DMS53 treated with DMSO at 0.1 percent for 48 hours (cell line): ENCODE results near the gene PTGER4.
"Not testable (repeated sequence)": the region's sequence is repeated elsewhere in the genome, so short reads cannot be mapped to it uniquely, and the experiment has no call there.

ENCODE experiments used
- DNase-seq: peaks from one replicate; lab custom pipeline; 2025; ENCODE audit not compliant: unreplicated experiment; lab: John Stamatoyannopoulos, UW

Gene PTGER4

DNA sequence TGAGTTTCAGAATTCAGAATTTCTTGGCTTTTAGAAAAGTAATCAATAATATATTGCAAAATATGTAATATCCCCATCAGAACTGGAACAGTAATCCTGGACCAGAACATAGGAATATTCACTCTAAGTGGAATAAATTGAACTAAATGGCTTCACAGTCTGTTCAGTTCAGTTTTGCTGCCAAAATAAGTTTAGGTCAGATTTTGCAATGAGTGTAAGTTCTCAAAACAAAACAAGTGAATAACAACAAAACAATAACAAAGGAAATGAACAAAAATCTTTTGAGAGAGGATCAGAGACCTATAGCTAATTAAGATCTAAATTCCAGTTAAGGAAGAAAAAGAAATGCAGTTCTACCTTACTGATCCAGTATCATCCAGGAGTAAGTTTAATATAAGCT, 9.3 kb downstream of the PTGER4 start:
- no peak for DNase-seq

DNA sequence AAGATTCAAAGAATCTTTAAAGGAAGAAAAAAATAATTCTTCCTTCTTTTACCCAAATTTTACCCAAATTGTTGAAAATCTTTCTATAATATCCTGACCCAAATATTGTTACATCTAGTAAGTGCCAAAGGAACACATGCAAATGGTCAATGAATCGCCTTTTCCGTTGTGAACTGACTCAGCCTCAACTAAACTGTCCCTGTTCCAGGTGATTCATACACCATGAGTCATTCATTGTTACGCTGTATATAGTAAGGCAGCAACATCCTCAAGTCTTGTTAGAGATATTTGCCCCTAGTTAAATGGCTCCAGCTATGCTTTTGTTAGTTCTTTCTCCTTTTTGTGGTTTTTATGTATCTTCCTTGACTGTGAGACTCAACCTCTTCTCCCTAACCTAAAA, 9.7 kb downstream of the PTGER4 start:
- DNase-seq: peak; percentile 86

DNA sequence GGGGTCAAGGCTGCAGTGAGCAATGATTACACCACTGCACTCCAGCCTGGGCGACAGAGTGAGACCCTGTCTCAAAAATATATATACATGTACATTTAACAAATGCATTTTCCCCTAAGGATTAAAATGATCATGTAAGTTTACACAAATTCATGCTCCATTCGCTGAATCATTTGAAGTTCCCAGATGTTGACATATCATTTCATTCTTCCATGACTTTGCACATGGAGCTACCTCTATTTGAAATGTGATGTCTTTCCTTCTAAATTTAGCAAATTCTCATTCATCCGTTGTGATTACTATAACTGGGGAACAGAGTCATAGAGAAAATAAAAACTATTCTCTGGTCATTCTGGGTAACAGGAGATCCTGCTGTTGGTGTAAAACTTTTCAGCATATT, 10.6 kb downstream of the PTGER4 start:
- DNase-seq: no peak

DNA sequence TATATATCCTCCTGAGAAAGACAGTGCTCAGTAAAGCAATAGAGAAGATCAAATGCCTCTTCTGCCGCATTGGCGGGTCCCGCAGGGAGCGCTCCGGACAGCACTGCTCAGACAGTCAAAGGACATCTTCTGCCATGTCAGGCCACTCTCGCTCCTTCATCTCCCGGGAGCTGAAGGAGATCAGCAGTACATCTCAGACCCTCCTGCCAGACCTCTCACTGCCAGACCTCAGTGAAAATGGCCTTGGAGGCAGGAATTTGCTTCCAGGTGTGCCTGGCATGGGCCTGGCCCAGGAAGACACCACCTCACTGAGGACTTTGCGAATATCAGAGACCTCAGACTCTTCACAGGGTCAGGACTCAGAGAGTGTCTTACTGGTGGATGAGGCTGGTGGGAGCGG, 12.2 kb downstream of the PTGER4 start:
- DNase-seq: no peak

DNA sequence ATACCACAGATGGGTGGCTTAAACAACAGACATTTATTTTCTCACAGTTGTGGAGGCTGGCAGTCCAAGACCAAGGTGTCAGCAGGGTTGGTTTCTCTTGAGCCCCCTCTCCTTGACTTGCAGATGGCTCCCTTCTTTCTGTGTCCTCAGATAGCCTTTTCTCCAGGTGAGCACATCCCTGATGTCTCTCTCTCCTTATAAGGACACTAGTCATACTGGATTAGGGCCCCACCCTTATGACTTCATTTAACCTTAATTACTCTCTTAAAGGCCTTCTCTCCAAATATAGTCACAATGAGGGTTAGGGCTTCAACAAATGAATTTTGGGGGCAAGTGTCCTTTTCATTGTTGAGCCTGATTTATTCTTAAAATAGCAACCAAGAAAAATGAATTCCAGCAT, 14.7 kb downstream of the PTGER4 start:
- DNase-seq: no peak

DNA sequence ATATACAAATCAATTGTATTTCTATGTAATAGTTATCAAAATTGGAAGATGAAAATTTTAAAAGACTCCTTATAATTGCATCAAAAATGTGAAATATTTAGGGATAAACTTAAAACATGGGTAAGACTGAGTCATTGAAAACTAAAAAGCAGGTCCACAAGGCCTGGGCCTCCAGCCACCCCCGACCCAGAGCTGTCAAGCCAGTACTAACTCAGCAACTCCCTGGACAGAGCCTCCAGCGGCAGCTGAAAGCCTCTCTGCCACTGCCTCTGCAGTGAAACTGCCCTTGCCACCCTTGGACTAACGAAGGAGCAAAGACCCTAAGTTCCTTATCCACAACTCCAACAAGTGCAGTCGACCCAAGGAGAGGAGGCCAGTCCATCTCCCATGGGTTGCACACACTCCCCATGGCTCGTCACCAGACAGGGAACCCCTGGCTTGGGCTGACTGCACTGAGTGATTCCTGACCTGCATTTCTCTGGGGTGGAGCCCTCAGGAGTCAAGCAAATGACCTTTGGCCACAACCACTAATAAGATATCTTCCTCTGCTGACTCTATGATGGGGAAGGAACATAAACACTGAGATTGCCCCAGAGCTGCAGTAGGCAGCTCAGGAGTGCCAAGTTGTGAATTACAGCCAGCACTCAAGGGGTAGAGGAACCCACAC, 20.5 kb downstream of the PTGER4 start:
- no peak for DNase-seq

DNA sequence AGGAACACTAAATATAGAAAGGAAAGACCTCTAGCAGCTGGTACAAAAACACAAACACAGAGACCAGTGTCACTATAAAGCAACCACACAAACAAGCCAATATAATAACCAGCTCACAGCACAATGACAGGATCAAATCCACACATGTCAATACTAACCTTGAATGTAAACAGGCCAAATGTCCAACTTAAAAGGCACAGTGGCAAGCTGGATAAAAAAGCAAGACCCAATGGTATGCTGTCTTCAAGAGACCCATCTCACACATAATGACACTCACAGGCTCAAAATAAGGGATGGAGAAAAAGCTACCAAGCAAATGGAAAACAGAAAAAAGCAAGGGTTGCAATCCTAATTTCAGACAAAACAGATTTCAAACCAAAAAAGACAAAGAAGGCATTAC, 22.3 kb downstream of the PTGER4 start:
- not testable (repeated sequence) for DNase-seq

DNA sequence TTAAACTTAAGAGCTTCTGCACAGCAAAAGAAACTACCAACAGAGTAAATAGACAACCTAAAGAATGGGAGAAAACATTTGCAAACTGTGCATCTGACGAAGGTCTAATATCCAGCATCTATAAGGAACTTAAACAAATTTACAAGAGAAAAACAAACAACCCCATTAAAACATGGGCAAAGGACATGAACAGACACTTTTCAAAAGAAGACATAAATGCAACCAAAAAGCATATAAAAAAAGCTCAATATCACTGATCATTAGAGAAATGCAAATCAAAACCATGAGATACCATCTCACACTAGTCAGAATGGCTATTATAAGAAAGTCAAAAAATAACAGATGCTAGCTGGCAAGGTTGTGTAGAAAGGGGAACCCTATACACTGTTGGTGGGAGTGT, 25.8 kb downstream of the PTGER4 start:
- not testable (repeated sequence) for DNase-seq

DNA sequence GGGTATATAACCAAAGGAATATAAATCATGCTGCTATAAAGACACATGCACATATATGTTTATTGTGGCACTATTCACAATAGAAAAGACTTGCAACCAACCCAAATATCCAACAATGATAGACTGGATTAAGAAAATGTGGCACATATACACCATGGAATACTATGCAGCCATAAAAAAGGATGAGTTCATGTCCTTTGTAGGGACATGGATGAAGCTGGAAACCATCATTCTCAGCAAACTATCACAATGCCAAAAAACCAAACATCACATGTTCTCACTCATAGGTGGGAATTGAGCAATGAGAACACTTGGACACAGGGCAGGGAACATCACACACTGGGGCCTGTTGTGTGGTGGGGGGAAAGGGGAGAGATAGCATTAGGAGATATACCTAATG, 30.9 kb downstream of the PTGER4 start:
- not testable (repeated sequence) for DNase-seq

DNA sequence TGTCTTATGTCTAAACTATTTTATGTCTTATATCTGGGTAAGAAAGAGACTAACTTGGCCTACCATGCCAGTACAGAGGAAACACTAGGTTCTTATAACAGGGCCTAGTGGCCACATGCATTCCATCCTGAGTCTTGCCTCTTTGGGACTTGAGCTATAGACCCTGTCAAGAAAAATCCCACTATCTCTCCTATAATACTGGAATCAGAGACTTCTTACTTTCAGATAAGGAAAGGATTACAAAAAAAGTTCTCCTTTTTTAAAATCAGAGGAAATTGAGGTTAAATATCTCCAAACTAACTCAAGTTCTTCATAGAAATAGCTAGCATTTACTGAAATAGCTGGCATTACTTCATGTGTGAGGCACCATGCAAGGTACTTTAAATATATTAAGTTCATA, 34.3 kb downstream of the PTGER4 start:
- no peak for DNase-seq

DNA sequence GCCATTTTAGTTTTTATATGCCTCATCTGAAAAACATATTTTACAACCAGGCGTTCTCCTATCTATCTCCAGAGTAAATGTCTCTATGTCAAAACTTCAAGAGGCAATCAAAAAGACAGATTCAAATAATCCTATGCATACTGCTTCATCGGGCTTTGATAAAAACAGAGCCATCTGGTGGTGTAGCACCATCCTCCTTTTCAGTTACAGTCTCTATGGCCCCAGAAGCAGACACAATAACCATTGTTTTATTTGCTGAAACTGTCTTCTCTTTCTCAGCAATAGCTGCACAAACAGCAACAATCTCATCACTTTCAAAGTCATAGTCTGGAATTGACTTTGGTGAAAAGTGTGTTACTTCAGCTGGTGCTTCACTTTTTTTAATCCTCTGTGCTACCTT, 36.3 kb downstream of the PTGER4 start:
- DNase-seq: no peak

DNA sequence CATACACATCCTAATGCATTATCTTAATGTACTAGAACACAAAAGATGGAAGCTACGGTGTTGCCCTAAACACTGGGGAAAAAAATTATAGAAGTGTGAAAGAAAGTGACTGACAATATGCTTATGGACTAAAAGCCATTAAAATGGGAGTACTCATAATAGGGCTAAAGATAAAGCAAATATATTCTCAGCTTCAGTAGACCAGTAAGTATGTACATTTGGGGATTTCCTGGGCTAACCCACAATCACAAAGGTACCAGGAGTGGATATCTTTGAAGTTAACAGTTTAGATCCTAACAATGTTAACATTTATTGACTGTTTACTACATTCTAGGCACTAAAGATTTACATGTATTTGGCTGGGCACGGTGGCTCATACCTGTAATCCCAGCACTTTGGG, 36.9 kb downstream of the PTGER4 start:
- DNase-seq: no peak

DNA sequence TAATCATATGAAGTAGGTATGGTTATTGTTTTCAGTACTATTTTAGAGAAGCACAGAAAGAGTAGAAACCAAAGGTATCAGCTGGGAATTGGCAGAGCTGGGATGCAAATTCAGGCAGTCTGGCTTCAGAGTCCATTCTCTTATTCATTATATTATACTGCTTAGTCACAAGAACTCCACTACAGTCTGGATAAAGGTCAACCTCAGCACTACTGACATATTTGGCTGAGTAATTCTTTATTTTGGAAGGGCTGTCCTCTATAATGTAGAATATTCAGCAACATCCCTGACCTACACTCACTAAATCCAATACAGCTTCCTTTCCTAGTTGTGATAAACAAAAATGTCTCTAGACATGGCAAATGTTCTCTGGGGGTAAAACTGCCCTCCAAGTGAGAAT, 37.6 kb downstream of the PTGER4 start:
- DNase-seq: no peak

DNA sequence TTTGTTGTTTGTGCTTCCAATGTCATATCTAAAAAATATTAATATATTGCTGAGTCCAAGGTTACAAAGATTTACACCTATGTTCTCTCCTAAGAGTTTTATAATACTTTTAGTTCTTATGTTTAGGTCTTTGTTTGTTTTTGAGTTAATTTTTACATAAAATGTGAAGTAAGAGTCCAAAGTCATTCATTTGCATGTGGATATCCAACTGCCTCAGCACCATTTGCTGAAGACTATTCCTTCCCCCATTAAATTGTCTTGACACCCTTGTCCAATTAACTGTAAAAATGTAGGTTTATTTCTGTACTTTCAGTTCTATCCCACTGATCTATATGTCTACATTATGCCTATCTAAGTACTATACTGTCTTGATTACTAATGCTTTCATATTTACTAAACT, 40.4 kb downstream of the PTGER4 start:
- no peak for DNase-seq

DNA sequence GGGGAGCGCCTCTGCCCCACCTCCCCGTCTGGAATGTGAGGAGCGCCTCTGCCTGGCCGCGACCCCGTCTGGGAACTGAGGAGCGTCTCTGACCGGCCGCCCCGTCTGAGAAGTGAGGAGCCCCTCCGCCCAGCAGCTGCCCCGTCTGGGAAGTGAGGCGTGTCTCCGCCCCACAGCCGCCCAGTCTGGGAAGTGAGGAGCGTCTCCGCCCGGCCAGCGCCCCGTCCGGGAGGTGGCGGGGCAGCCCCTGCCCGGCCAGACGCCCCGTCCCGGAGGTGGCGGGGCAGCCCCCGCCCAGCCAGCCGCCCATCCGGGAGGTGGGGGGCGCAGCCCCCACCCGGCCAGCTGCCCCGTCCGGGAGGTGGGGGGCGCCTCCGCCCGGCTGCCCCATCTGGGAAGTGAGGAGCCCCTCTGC, 42.8 kb downstream of the PTGER4 start:
- not testable (repeated sequence) for DNase-seq

DNA sequence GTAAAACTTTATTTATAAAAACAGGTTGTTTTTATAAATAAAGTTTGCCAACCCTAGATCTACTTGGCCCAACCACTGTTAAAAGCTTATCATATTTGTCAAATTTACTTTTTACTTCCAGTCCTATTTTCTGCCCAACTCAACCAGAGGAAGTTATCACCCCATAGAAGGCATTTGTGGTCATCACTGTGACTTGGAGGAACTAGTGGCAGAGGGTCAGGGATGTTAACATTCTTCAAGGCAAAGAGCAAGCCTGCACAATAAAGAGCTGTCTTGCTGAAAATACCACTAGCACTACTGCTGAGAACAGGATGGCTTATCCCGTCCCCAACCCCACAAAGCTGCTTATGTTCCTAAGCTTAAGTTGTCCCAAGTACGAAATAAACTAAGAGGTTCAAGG, 53.7 kb downstream of the PTGER4 start:
- no peak for DNase-seq

DNA sequence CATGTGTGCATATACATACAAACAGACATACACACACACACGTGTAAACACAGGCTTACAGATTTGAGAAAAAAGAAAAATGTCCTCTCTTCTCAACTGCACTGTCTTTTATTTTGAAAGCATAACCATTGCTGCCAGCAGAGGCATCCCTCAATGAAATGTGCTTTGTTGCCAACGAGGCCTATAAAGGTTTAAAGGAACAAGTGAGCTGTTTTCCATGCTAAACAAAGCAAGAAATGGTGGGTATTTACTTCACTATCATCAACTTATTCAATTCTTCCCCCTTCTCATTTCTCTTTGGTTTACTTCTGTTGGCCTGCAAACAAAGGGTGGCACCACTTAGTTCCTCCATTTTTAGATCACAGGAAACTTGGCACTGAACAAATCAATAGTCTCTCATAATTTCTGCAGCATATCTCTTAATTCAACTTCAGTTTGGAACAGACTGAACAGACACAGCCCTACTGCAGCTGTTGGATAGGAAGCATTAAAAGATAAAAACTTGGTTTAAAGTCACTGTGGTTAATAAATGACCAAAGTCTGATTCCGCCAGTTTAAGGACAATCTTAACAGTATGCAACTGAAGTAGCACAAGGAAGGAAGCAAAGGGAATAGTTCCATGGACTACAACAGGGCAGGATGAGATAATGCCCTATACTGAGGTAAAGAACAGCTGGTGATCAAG, 54.3 kb downstream of the PTGER4 start:
- no peak for DNase-seq

DNA sequence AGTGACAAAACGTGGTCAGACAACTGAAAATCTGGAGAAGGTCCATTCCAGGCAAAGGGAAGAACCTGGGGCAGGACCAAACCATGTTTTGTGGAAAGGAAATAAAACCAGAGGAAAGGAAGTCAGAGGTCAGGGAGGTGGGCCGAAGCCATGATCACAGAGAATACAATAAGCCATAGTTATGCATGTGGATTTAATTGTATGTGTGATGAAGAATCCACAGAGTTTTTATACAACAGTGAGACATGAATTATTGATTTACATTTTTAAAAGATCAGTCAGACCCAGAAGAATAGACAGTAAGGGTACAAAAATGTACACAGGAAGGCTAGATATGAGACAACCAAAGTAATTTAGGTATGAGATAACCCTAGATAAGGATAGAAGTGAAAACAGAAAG, 55.3 kb downstream of the PTGER4 start:
- no peak for DNase-seq

DNA sequence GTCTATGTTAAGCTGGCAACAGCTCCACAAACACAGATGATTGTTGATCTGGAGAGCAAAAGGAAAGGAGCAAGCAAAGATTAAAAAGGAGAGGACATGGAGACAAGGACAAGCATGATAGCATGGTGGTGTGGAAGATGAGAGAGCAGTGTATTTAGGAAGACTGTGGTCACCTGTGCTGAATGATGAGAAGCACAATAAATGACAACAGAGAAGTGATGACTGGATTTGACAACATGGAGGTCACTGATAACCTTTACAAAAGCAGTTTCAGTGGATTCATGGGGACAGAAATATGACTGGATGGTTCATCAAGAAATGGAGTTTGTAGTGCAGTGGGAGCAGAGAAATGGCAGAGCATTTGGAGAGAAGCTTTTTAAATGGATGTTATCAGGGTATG, 55.9 kb downstream of the PTGER4 start:
- no peak for DNase-seq

DNA sequence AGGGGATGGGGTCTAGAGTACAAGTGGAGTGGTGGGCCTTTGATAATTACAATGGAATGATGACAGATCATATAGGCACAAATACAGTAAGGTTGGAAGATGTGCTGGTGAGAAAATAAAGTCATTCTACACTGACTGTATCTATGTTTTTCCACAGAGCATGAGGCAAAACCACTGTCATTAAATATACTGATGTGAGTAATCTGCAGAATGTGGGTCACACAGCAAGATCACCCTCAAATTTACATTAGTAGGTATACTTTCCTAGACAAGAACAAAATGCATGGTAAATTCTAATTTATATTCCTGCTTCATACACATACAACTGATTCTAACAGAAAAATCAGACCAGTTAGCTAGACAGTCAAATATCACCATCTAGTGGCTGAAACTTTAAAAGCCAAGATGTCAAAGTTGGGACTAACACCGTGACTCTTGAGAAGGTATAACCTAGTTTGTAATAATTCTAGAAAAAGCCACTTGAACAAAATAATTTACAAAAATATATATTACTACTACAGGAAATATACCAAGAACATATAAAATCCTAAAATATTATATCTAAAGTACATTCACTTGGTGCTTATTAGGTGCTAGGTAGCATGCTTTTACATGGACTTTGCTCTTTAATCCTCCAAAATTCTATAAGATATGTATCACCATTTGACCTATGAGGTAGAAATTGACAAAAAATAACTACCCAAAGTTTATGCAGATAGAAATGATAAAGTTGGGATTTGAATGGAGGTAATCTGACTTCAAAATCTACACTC, 56.6 kb downstream of the PTGER4 start:
- DNase-seq: peak; percentile 27

DNA sequence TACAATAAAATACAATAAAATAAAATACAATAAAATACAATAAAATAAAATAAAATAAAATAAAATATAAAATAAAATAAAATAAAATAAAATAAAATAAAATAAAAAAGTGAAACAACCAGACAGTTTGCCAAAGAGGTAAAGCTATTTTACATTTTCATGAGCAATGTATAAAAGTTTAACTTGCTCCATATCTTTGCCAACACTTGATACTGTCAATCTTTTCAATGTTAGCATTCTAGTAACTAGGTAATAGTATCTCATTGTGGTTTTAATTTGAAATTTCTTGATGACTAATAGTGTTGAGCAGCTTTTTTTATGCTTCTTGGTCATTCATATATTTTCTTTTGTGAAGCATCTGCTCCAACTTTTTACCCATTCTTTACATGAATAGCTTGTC, 58.8 kb downstream of the PTGER4 start:
- DNase-seq: no peak
